Mucosa of descending colon (tissue), 3 donors: ENCODE data around the gene THSD7B. TPM values are rescaled to one million over a fixed set of nuclear protein-coding genes. Genes with fewer than 3 reads are reported as not detected.

Source experiments
- ATAC-seq: fragments of 200-7000 bp; cut with Tn5 transposase; one replicate; pipeline ENCODE4 v1.9.1; 2020; ENCODE audit warnings: mild to moderate bottlenecking, moderate library complexity
- DNase-seq, 3 donors: peaks; one replicate each; pipeline ENCODE4 v3.0.0-alpha.2; 2020
- H3K36me3 ChIP-seq: fragments of 200-600 bp; one replicate; pipeline ENCODE4 v1.8.0; 2021; ENCODE audit warnings: low read depth, mild to moderate bottlenecking
- H3K4me1 ChIP-seq: fragments of 200-600 bp; one replicate; pipeline ENCODE4 v1.8.0; 2021; ENCODE audit warnings: low read depth, mild to moderate bottlenecking
- H3K4me3 ChIP-seq: fragments of 200-600 bp; one replicate; pipeline ENCODE4 v1.8.0; 2021; ENCODE audit warnings: mild to moderate bottlenecking
- H3K9me3 ChIP-seq: fragments of 200-600 bp; one replicate; pipeline ENCODE4 v1.8.0; 2021; ENCODE audit warnings: mild to moderate bottlenecking
- intact Hi-C, 2 donors: fragments of 100-400 bp; cut with DNase I in 1 of 2; cut with micrococcal nuclease in 1 of 2; formaldehyde crosslinking; loops; one replicate each; pipeline versions ENCODE4 v1.11.0 to v1.11.1; 2022; cut with DNase I, micrococcal nuclease
- total RNA-seq, 3 donors: library from RNA; stranded (reverse); fragmentation: NEBNext Ultra II Directional in 2 of 3; extraction: Animal tissue kit (Norgen Biotek cat#: 25700) in 2 of 3; gene quantifications; one replicate each; pipeline versions ENCODE4 v1.2.1 to v1.2.4, GENCODE V29; 2021 to 2023
- TF ChIP-seq, protein P1 (sequence below): fragments of 200-600 bp; IDR thresholded peaks from one replicate; pipeline ENCODE4 v1.8.0; 2022; ENCODE audit warnings: antibody characterized with exemption, mild to moderate bottlenecking
- donor health status: DM: no; HTN: no; CAD: no; lungs with moderate emphysema.
- donor health status: DM: no; HTN: no; CAD: no.
- donor health status: DM: no; HTN: yes; CAD: no.

The THSD7B gene
- total RNA-seq, 3 donors from 2014 or later = 0.85 TPM; not detected in 2

DNA sequence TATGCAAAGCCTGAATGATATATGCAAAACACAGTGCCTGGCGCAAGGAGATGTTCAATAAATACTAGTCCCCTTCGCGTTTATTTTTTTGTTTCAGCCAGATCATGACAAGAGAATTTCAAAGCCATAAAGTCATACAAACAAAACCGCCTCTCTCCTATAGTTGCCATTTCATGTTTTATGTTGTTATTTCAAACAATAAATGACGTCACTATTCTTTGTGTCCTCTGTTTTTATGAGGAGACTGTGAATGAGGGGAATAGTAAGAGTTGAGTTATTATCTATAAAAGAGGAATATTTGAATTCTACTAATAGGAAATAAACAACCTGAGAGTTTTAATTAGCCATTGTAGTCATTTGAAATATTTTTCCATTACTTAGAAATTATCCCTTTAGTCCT is 464.5 kb downstream of the THSD7B start:
- intact Hi-C loops = no loop called here
- ATAC-seq (no peak), DNase-seq (no peak)
- Histone ChIP-seq H3K4me3 (no peak overlapping the region), H3K4me1 (no peaks in the 10 kb centered on the region), H3K36me3 (no peaks in the 10 kb centered on the region), H3K9me3 (no peaks in the 10 kb centered on the region)
- TF ChIP-seq, protein P1, sequence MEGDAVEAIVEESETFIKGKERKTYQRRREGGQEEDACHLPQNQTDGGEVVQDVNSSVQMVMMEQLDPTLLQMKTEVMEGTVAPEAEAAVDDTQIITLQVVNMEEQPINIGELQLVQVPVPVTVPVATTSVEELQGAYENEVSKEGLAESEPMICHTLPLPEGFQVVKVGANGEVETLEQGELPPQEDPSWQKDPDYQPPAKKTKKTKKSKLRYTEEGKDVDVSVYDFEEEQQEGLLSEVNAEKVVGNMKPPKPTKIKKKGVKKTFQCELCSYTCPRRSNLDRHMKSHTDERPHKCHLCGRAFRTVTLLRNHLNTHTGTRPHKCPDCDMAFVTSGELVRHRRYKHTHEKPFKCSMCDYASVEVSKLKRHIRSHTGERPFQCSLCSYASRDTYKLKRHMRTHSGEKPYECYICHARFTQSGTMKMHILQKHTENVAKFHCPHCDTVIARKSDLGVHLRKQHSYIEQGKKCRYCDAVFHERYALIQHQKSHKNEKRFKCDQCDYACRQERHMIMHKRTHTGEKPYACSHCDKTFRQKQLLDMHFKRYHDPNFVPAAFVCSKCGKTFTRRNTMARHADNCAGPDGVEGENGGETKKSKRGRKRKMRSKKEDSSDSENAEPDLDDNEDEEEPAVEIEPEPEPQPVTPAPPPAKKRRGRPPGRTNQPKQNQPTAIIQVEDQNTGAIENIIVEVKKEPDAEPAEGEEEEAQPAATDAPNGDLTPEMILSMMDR = no peak

DNA sequence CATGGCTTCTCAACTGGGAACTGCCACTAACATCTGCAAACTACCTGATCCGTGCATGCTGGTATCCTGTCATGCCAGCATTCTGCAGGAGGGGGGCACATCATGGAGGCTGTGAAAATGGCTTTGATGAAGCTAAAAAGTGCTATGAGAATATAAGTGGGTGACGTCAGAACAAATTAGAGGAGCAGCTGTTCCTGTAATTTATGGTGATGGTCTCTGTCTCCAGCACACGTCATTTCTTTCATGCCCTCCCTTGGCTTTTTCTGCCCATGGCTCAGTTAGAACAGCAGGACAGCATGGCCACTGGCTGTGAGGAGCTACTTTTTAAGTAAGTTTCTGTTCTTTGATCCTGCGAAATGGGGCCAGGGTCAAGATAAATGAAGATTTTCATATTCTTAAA is 466.3 kb downstream of the THSD7B start:
- DNase-seq (no peak), ATAC-seq (no peak)
- intact Hi-C loops = no loop called here
- Histone ChIP-seq H3K36me3 (no peaks in the 10 kb centered on the region), H3K4me1 (no peaks in the 10 kb centered on the region), H3K9me3 (no peaks in the 10 kb centered on the region), H3K4me3 (no peak overlapping the region)
- TF ChIP-seq, protein P1 = no peak

DNA sequence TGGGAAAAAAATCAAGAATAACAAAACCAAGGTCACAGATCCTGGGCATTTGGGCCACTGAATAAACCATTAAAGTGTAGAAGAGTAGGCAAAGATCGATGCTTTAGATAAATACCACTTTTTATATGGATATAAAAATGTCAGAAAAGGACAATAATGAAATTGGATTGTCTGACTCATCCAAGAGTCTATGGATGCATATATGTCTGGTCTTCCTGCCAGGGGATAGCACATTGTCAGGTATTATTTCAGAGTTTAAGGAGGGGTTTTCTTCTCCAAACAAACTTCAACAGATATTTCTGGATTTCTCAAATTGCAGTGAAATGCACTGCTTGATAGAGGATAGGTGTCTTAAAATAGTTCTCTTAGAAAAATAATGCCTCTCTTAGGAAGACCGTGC is 466.7 kb downstream of the THSD7B start:
- no peaks in the 10 kb centered on the region for H3K9me3 ChIP-seq
- no peaks in the 10 kb centered on the region for H3K4me1 ChIP-seq
- no peak overlapping the region for H3K4me3 ChIP-seq
- TF ChIP-seq, protein P1 = no peak
- DNase-seq = no peak
- intact Hi-C loops = no loop called here
- no peak for ATAC-seq
- H3K36me3 ChIP-seq = no peaks in the 10 kb centered on the region

DNA sequence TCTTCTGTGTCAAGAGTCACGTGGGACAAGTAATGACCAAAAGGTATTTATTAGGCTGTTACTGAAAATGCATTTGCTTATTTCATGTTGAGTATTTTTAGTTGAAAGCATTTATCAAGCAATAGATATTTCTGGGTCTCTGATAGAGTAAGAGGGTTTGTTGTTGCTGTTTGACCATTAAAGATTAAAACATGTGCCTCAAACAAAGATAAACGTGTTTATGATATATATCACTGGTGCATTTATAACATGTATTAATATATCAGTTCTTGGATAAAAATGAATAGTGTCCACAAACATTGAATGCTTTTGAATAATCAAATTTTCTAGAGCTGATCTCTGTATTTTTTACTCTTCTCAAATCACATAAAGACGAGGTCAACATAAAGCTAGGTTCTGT is 467.7 kb downstream of the THSD7B start:
- H3K4me3 ChIP-seq = no peak overlapping the region
- H3K4me1 ChIP-seq = no peaks in the 10 kb centered on the region
- H3K36me3 ChIP-seq = no peaks in the 10 kb centered on the region
- TF ChIP-seq, protein P1 = no peak
- intact Hi-C loops = no loop called here
- H3K9me3 ChIP-seq = no peaks in the 10 kb centered on the region
- ATAC-seq (no peak), DNase-seq (no peak)

DNA sequence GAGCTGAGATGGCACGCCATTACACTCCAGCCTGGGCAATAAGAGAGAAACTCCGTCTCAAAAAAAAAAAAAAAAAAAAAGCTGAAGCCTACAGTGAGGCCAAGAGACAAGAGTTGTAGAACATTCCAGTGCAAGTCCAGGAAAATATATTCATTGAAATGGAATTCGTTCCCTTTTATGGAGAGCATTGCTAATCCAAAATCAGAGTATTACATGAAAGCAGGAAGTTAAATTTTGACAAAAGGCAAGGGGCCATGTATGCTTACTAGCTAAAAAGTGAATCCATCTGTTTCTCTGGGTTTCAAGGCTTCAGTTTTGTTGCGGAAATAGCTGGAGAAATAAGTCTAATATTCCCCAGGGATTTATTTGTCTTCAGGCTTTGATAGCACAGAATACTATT is 471.7 kb downstream of the THSD7B start:
- DNase-seq (no peak), ATAC-seq (no peak)
- H3K4me3 ChIP-seq = no peak overlapping the region
- TF ChIP-seq, protein P1 = no peak
- no peaks in the 10 kb centered on the region for H3K36me3 ChIP-seq
- intact Hi-C loops = no loop called here
- no peaks in the 10 kb centered on the region for H3K4me1 ChIP-seq
- H3K9me3 ChIP-seq = no peaks in the 10 kb centered on the region

DNA sequence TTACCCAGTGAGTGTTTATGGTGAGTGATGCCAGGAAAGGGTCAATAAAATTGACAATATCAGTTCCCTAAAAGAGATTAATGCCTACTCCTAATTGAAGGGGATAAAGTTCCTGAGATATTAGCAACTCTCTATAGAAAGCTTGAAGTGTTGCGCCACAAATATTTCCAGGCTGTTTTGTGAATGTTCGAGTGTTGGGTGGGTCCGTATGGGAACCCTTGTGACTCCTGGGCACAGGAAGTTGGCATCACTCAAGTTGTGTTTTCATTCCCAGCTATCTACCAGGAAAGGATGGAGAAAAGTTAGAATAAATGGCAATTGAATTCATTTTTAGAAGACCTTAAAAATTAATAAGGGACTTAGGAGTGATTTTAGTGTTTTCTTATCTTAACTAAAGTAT is 472.7 kb downstream of the THSD7B start:
- no peaks in the 10 kb centered on the region for H3K9me3 ChIP-seq
- no peaks in the 10 kb centered on the region for H3K4me1 ChIP-seq
- no peaks in the 10 kb centered on the region for H3K36me3 ChIP-seq
- DNase-seq = no peak
- TF ChIP-seq, protein P1 = no peak
- H3K4me3 ChIP-seq = no peak overlapping the region
- no peak for ATAC-seq
- intact Hi-C loops = no loop called here
